Measurements from ENCODE around the gene VPS37C.

DNA sequence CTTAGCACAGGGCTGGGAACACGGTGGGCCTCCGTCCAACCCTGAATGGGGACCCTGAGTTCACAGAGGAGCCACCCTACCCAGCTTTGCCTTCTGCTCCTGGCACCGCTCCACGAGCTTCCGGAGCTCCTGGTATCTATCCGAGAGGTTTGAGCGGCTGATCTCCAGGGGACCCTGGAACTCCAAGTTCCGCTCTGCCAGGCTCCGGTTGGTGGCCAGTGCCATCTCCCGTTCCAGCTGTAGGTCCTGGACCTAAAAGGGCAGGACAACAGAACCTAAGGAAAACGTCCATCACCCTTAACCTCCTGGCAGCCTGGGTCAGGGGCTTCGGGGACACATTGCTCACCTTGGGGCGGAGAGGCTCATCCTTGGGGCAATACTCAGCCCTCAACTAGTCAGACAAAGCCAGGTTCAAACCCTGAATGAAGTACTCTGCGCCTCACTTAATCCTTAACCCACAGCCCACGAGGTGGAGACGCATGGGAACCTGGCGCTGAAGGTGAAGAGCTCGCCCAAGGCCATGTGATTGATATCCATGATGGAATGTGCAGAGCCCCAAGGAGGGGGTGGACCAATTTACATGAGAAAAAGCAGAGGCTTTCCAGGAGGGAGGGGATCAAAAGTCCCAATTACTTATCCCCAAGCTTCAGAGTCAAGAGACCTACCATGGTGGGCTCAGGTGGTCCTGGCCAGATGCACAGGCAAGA lies 27.1 kb downstream of the VPS37C start:
- TF ChIP-seq CTCF (IDR thresholded peaks at IDR 0.05): no peak
- TF ChIP-seq POLR2A (IDR thresholded peaks at IDR 0.05): no peak
- TF ChIP-seq EP300 (IDR thresholded peaks at IDR 0.05): no peak
